Urothelium cell line (cell line): Measurements from ENCODE around the gene TSPEAR.
"Not testable (repeated sequence)": the region's sequence is repeated elsewhere in the genome, so short reads cannot be mapped to it uniquely, and the experiment has no call there.

Source experiments
- DNase-seq: peaks from one replicate; pipeline ENCODE4 v3.0.0; 2011; ENCODE audit warnings: low spot score, mixed read lengths
- FAIRE-seq: peaks from 2 replicates; lab custom pipeline; 2011; peaks lifted over from hg19 to GRCh38; lab: Jason Lieb, UNC

TSPEAR gene

GRCh38 chr21:44480200-44481053 lies 230.9 kb downstream of the TSPEAR start:
- no peak for FAIRE-seq
- DNase-seq: no peak

GRCh38 chr21:44479556-44480199 lies 231.7 kb downstream of the TSPEAR start:
- FAIRE-seq, DNase-seq: not testable (repeated sequence)

GRCh38 chr21:44478801-44479167 lies 232.6 kb downstream of the TSPEAR start:
- FAIRE-seq (no peak), DNase-seq (no peak)

GRCh38 chr21:44478124-44478800 lies 233.1 kb downstream of the TSPEAR start:
- FAIRE-seq (no peak), DNase-seq (no peak)

- FAIRE-seq: no peak
- DNase-seq: no peak
Observed at GRCh38 chr21:44477712-44478111, 233.7 kb downstream of the TSPEAR start.

- DNase-seq: no peak
Observed at GRCh38 chr21:44477131-44477530, 234.2 kb downstream of the TSPEAR start.

GRCh38 chr21:44475266-44475845 lies 236.0 kb downstream of the TSPEAR start:
- no peak for DNase-seq
- no peak for FAIRE-seq

More at GRCh38 chr21:44477131-44477530, 234.2 kb downstream of the TSPEAR start:
- no peak for FAIRE-seq

- no peak for DNase-seq
- FAIRE-seq: no peak
Observed at GRCh38 chr21:44473915-44474555, 237.3 kb downstream of the TSPEAR start.

GRCh38 chr21:44471996-44472395 lies 239.4 kb downstream of the TSPEAR start:
- FAIRE-seq: no peak

GRCh38 chr21:44471341-44471740 lies 240.0 kb downstream of the TSPEAR start:
- FAIRE-seq (no peak), DNase-seq (no peak)

More at GRCh38 chr21:44471996-44472395, 239.4 kb downstream of the TSPEAR start:
- DNase-seq: no peak

GRCh38 chr21:44467859-44468195 lies 243.5 kb downstream of the TSPEAR start:
- DNase-seq: no peak
- no peak for FAIRE-seq

- FAIRE-seq: no peak
- no peak for DNase-seq
Observed at GRCh38 chr21:44466996-44467858, 244.1 kb downstream of the TSPEAR start.

GRCh38 chr21:44466351-44466954 lies 244.9 kb downstream of the TSPEAR start:
- DNase-seq (no peak), FAIRE-seq (no peak)

- DNase-seq (no peak), FAIRE-seq (no peak)
Observed at GRCh38 chr21:44464351-44464750, 247.0 kb downstream of the TSPEAR start.

- FAIRE-seq (no peak), DNase-seq (no peak)
Observed at GRCh38 chr21:44463724-44464123, 247.6 kb downstream of the TSPEAR start.

- no peak for DNase-seq
- FAIRE-seq: no peak
Observed at GRCh38 chr21:44462834-44463200, 248.6 kb downstream of the TSPEAR start.

GRCh38 chr21:44462086-44462833 lies 249.1 kb downstream of the TSPEAR start:
- DNase-seq (no peak), FAIRE-seq (no peak)

- DNase-seq: no peak
- no peak for FAIRE-seq
Observed at GRCh38 chr21:44461464-44462001, 249.8 kb downstream of the TSPEAR start.

- no peak for DNase-seq
- no peak for FAIRE-seq
Observed at GRCh38 chr21:44461005-44461404, 250.4 kb downstream of the TSPEAR start.
